B cell (primary cell): ENCODE data around the gene NMT2.

Experiments used
- CTCF ChIP-seq: fragments of 200-600 bp; IDR thresholded peaks from one replicate; pipeline ENCODE4 v1.8.0; 2022; ENCODE audit warnings: antibody characterized with exemption, mild to moderate bottlenecking
- EZH2 ChIP-seq: IDR thresholded peaks from 2 replicates; pipeline ENCODE4 v1.6.1; 2012; ENCODE audit warnings: borderline replicate concordance, low read depth, mild to moderate bottlenecking, moderate library complexity, low read length; ENCODE audit not compliant: insufficient read depth, poor library complexity, severe bottlenecking

GRCh38 chr10:15166325-15166724, 2.2 kb downstream of the NMT2 start:
- no peak for TF ChIP-seq CTCF
- TF ChIP-seq EZH2 = no peak
